Naive thymus-derived CD4-positive, alpha-beta T cell (primary cell): ENCODE data around the gene KLLN. TPM values are rescaled to one million over a fixed set of nuclear protein-coding genes. Genes with fewer than 3 reads are reported as not detected.
A peak's percentile ranks its signal among the peaks of the same experiment; 100 is the strongest.

Experiments
- ATAC-seq: fragments of 150-1000 bp; cut with Tn5 transposase; 2 replicates; pipeline ENCODE4 v1.10.0; 2021; ENCODE audit warnings: mild to moderate bottlenecking, moderate library complexity
- CTCF ChIA-PET: fragments of 350-600 bp; sonication (Branson Sonifier 250); formaldehyde crosslinking; loops from one replicate; lab custom pipeline; 2021; ENCODE audit warnings: antibody characterized with exemption; lab: Charles Lee
- POLR2A ChIA-PET: fragments of 350-600 bp; sonication (Branson Sonifier 250); formaldehyde crosslinking; loops from one replicate; lab custom pipeline; 2021; ENCODE audit warnings: antibody characterized with exemption, inconsistent platforms; lab: Charles Lee
- DNase-seq, 9 donors: peaks; one replicate each; pipeline versions ENCODE4 v3.0.0 to v3.0.0-alpha.2; 2020 to 2022; ENCODE audit warnings: mixed read lengths in 1 of 9
- H3K27ac ChIP-seq: one replicate; pipeline ENCODE4 v1.7.0; 2013; ENCODE audit warnings: mild to moderate bottlenecking, low read depth, low read length, moderate library complexity
- H3K27me3 ChIP-seq, 2 donors: one replicate each; pipeline ENCODE4 v1.7.0; 2013; ENCODE audit warnings: low read length in 2 of 2, mild to moderate bottlenecking in 2 of 2, moderate library complexity in 2 of 2; ENCODE audit not compliant: control insufficient read depth in 2 of 2, insufficient read depth in 2 of 2
- H3K36me3 ChIP-seq, 3 experiments: 1 replicate in 2 of 3; 2 replicates in 1 of 3; pipeline ENCODE4 v1.7.0; 2013; ENCODE audit warnings: low read length in 3 of 3, mild to moderate bottlenecking in 3 of 3, moderate library complexity in 1 of 3; ENCODE audit not compliant: insufficient read depth in 3 of 3, control insufficient read depth in 2 of 3
- H3K4me1 ChIP-seq, 2 donors: one replicate each; pipeline ENCODE4 v1.7.0; 2013; ENCODE audit warnings: low read length in 2 of 2, mild to moderate bottlenecking in 2 of 2, moderate library complexity in 1 of 2; ENCODE audit not compliant: control insufficient read depth in 2 of 2, insufficient read depth in 2 of 2
- H3K4me3 ChIP-seq: 2 replicates; pipeline ENCODE4 v1.7.0; 2013; ENCODE audit warnings: mild to moderate bottlenecking, low read length
- H3K9me3 ChIP-seq, 3 experiments: 1 replicate in 2 of 3; 2 replicates in 1 of 3; pipeline ENCODE4 v1.7.0; 2013; ENCODE audit warnings: low read length in 3 of 3; ENCODE audit not compliant: control insufficient read depth in 2 of 3
- H3K27ac Mint-ChIP-seq, 9 donors: one replicate each; pipeline ENCODE4 v1.8.0; 2020 to 2022; ENCODE audit warnings: mixed read lengths in 9 of 9, mild to moderate bottlenecking in 8 of 9, moderate library complexity in 5 of 9, inconsistent platforms in 2 of 9
- H3K27me3 Mint-ChIP-seq, 5 donors: one replicate each; pipeline ENCODE4 v1.8.0; 2021 to 2022; ENCODE audit warnings: mixed read lengths in 5 of 5, mild to moderate bottlenecking in 1 of 5
- H3K36me3 Mint-ChIP-seq, 5 donors: one replicate each; pipeline ENCODE4 v1.8.0; 2020 to 2022; ENCODE audit warnings: mixed read lengths in 5 of 5, mild to moderate bottlenecking in 3 of 5, inconsistent platforms in 1 of 5
- H3K4me1 Mint-ChIP-seq, 7 donors: one replicate each; pipeline ENCODE4 v1.8.0; 2020 to 2022; ENCODE audit warnings: mixed read lengths in 7 of 7, mild to moderate bottlenecking in 3 of 7, inconsistent platforms in 1 of 7
- H3K4me3 Mint-ChIP-seq, 10 donors: one replicate each; pipeline ENCODE4 v1.8.0; 2020 to 2022; ENCODE audit warnings: mild to moderate bottlenecking in 10 of 10, mixed read lengths in 10 of 10, moderate library complexity in 6 of 10, inconsistent platforms in 2 of 10
- H3K9me3 Mint-ChIP-seq, 11 donors: one replicate each; pipeline ENCODE4 v1.8.0; 2020 to 2022; ENCODE audit warnings: mixed read lengths in 11 of 11, mild to moderate bottlenecking in 4 of 11, inconsistent platforms in 1 of 11, moderate library complexity in 1 of 11
- intact Hi-C, 2 donors: fragments of 100-400 bp; cut with micrococcal nuclease; formaldehyde crosslinking; loops; one replicate each; pipeline ENCODE4 v1.15.1; 2023
- polyA plus RNA-seq, 2 donors: library from polyadenylated mRNA; unstranded; fragments of 300-500 nt; fragmentation: Illumina TruSeq; gene quantifications; one replicate each; pipeline ENCODE4 v1.2.3, GENCODE V29; 2021
- total RNA-seq, 6 experiments: library from RNA in 5 of 6; stranded (reverse) in 5 of 6; gene quantifications; 1 replicate in 5 of 6; 2 replicates in 1 of 6; pipeline ENCODE4 v1.2.3 and lab custom pipeline; 2021 to 2026

Gene KLLN
- total and polyA plus RNA-seq, 7 experiments from 2014 or later: 0.25 to 1.6 (median 0.68) TPM; not detected in 1

DNA sequence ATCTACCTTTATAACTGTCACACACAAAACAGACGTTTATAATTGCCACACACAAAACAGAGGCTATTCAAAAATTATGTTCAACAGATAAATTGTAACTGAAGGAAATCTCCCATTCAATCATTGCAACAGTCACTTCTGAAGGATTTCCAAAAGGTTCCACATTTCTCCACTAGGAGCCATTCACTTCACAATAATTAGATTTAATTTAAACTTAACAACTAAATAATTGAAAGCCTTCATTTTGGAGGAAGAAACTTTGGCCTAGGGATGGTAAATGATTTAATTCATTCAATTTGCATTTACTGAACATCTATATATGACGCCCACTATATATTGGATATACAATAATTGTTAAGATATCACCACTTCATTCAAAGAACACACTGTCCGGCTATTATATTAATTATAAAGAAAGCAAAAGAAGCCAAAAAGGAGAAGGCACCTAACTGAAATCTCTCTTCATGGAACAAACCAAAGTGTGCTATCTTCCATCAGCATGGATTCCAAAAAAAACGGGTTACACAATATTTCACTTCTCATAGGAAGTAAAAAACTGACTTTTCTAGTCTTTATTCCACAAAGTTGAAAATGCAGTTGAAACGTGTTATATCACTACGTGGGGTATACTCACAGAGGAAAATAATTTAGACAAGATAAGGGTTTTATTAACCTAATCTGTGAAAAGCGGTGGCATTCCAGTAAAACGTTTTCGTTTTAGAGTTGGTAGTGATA is 47.0 kb downstream of the KLLN start:
- no peak for ATAC-seq

More for the DNA sequence above, 47.0 kb downstream of the KLLN start:
- ChIA-PET POLR2A (interaction anchor here (1.1 kb wide), 1 partner anchor 57 kb away, joined by 3 read pairs; no protein-coding TSS in a partner anchor), CTCF (no interaction called here)
- intact Hi-C loops: loop anchor here in 1 of 2 donors (5.0 to 10.0 kb wide), 5 partner anchors 1066 to 1886 kb away; partner anchors contain the start of genes FAS, KIF20B, LIPA and STAMBPL1
- H3K36me3 Mint-ChIP-seq: peaks cover 8 to 18% (median 13%) of the 10 kb centered on the region in 5 donors
- Histone ChIP-seq H3K27me3 (no peaks in the 10 kb centered on the region), H3K4me3 (peak overlapping the region; percentile 75), H3K4me1 (peaks cover 13 to 33% of the 10 kb centered on the region in 2 donors), H3K9me3 (no peaks in the 10 kb centered on the region), H3K27ac (no peak overlapping the region), H3K36me3 (peaks cover 0 to 10% (median 3%) of the 10 kb centered on the region in 3 experiments)
- peaks cover 26 to 70% (median 47%) of the 10 kb centered on the region in 7 donors for H3K4me1 Mint-ChIP-seq
- peak overlapping the region; percentile 16 to 100 (median 94) for H3K4me3 Mint-ChIP-seq
- no peaks in the 10 kb centered on the region for H3K27me3 Mint-ChIP-seq
- H3K27ac Mint-ChIP-seq: peak overlapping the region in 6 of 9 donors; percentile 14 to 98 (median 60)
- no peak for DNase-seq
- peaks cover 0 to 2% (median 0%) of the 10 kb centered on the region in 11 donors for H3K9me3 Mint-ChIP-seq

Other genes starting within 250 kb of the KLLN start
- gene PAPSS2, start 203.7 kb downstream of the KLLN start, total RNA-seq: 1 to 10 TPM in 1 of 5 experiments, under 1 TPM in 4; 0.21 to 1.6 (median 0.57) TPM
- under 1 TPM; 0.05 to 0.06 TPM for gene PAPSS2, start 203.7 kb downstream of the KLLN start, polyA plus RNA-seq
- gene ATAD1, start 45.3 kb downstream of the KLLN start, total RNA-seq: 10 to 100 TPM; 33.5 to 53.4 (median 46.1) TPM
- gene ATAD1, start 45.3 kb downstream of the KLLN start, polyA plus RNA-seq: 10 to 100 TPM; 34.5 to 38.4 TPM
- gene PTEN, start 92 bp upstream of the KLLN start, total RNA-seq: 100 to 1,000 TPM in 1 of 5 experiments, 10 to 100 TPM in 4; 85.9 to 109 (median 93.5) TPM
- 10 to 100 TPM; 24.0 to 32.7 TPM for gene PTEN, start 92 bp upstream of the KLLN start, polyA plus RNA-seq